ENCODE data around the gene TTLL10. TPM values are rescaled to one million over a fixed set of nuclear protein-coding genes. Genes with fewer than 3 reads are reported as not detected.

The TTLL10 gene
- total and polyA plus RNA-seq, 2 of the 8 experiments (the other 6 are each of a cell fraction or from before 2014, with no cell fraction given) = 1.1 to 1.7 TPM

GRCh38 chr1:1236945-1237873 is 63.5 kb downstream of the TTLL10 start:
- peaks cover 2 to 13% of the 10 kb centered on the region in 2 experiments for H4K20me1 ChIP-seq (replicated peaks in 1 of 2; ENCODE audit: control insufficient read depth in 1 of 2, insufficient read depth in 2 of 2, low read length in 2 of 2)
- H3K14ac ChIP-seq (ENCODE audit: insufficient read length) = no peak overlapping the region
- no peak overlapping the region for H2BK20ac ChIP-seq (ENCODE audit: low read length)
- H2BK15ac ChIP-seq (ENCODE audit: low read length) = no peak overlapping the region
- peaks cover 16% of the 10 kb centered on the region for H3K79me1 ChIP-seq (ENCODE audit: low read depth, low read length)
- H3K36me3 ChIP-seq (ENCODE audit: control insufficient read depth in 2 of 4, insufficient read depth in 4 of 4, low read length in 3 of 4) = peaks cover 0 to 8% (median 0%) of the 10 kb centered on the region in 4 experiments; a peak in 1 of 8 replicates
- no peak overlapping the region for H3K27ac ChIP-seq (ENCODE audit: low read depth, low read length)
- H3K4me2 ChIP-seq (ENCODE audit: insufficient read depth in 1 of 2, low read depth in 2 of 2, low read length in 2 of 2) = no peak overlapping the region
- H2BK120ac ChIP-seq (replicated peaks; ENCODE audit: low read depth, low read length) = no peak overlapping the region
- DNase-seq (ENCODE audit: low read depth in 1 of 2, low spot score in 2 of 2) (no peak), FAIRE-seq (no peak)
- H3K56ac ChIP-seq (replicated peaks; ENCODE audit: insufficient read length, low read depth, low read length) = no peak overlapping the region
- peak overlapping the region; percentile 53; the same call in 1 of the 2 replicates for H4K8ac ChIP-seq (ENCODE audit: extremely low read depth, insufficient read depth, low read length)
- WGBS, 2 experiments (ENCODE audit: extremely low coverage in 1 of 2, insufficient coverage in 1 of 2, insufficient read length in 1 of 2, insufficient replicate concordance in 2 of 2, low coverage in 1 of 2, low lambda C conversion rate in 2 of 2, missing lambda C conversion rate in 1 of 2) = 89% methylated on average over 30 of the region's 34 CpGs; no CpG with 5 or more reads in 1 of the 2 experiments
- H3K4me1 ChIP-seq (replicated peaks in 1 of 4; ENCODE audit: control insufficient read depth in 3 of 4, insufficient read depth in 4 of 4, low read length in 3 of 4) = peaks cover 0 to 9% (median 3%) of the 10 kb centered on the region in 4 experiments; a peak in 4 of 7 replicates
- peaks cover 0 to 9% of the 10 kb centered on the region in 2 experiments; a peak in 2 of 4 replicates for H3K9me3 ChIP-seq (ENCODE audit: insufficient read depth in 2 of 2, low read depth in 1 of 2, low read length in 1 of 2)
- no peak overlapping the region for H2AFZ ChIP-seq (ENCODE audit: low read length)
- no peak overlapping the region for H2BK12ac ChIP-seq (ENCODE audit: low read depth, low read length)
- H3K79me2 ChIP-seq (ENCODE audit: control insufficient read depth in 1 of 2, insufficient read depth in 2 of 2, low read length in 2 of 2) = peaks cover 0 to 6% of the 10 kb centered on the region in 2 experiments; a peak in 1 of 4 replicates
- POLR2A ChIA-PET (ENCODE audit: partially characterized antibody) = interaction anchor here (0.6 to 1.6 kb wide), 8 partner anchors 9 to 132 kb away, joined by 3 to 5 read pairs (median 3); partner anchors contain the start of gene C1QTNF12
- H3K27me3 ChIP-seq (replicated peaks in 1 of 4; ENCODE audit: control insufficient read depth in 3 of 4, extremely low read depth in 1 of 4, insufficient read depth in 3 of 4, low read length in 3 of 4) = no peaks in the 10 kb centered on the region; a peak in 2 of 7 replicates
- no peak overlapping the region for H2AK5ac ChIP-seq (ENCODE audit: low read depth, low read length)
- H3K23me2 ChIP-seq (ENCODE audit: low read depth, low read length) = no peaks in the 10 kb centered on the region; the same call in 1 of the 2 replicates
- TF ChIP-seq JUND (IDR thresholded peaks at IDR 0.05; ENCODE audit: low read length) (no peak), POU5F1 (IDR thresholded peaks at IDR 0.05; ENCODE audit: low read depth, low read length) (no peak), SRF (IDR thresholded peaks at IDR 0.05; ENCODE audit: low read depth, low read length) (no peak), RAD21 (IDR thresholded peaks at IDR 0.05 in 1 of 2, conservative IDR thresholded peaks at IDR 0.05 in 1 of 2; ENCODE audit: low read depth in 2 of 2, low read length in 2 of 2) (no peak), SIX5 (IDR thresholded peaks at IDR 0.05; ENCODE audit: low read depth, low read length) (no peak), CHD2 (IDR thresholded peaks at IDR 0.05; ENCODE audit: low read length) (no peak), SP1 (IDR thresholded peaks at IDR 0.05; ENCODE audit: low read depth, low read length) (no peak)
- H2BK5ac ChIP-seq (ENCODE audit: low read depth, low read length) = no peak overlapping the region
- no peak overlapping the region for H3K4me3 ChIP-seq (ENCODE audit: extremely low read depth in 1 of 4, insufficient read depth in 2 of 4, low read depth in 3 of 4, low read length in 4 of 4)
- CTCF ChIA-PET (ENCODE audit: partially characterized antibody) = interaction anchor here (0.9 to 1.6 kb wide), 6 partner anchors 9 to 115 kb away, joined by 3 to 7 read pairs (median 3); no protein-coding TSS in a partner anchor
- H3K9ac ChIP-seq (replicated peaks in 1 of 4; ENCODE audit: extremely low read depth in 1 of 4, low read depth in 3 of 4, low read length in 3 of 4) = peak overlapping the region in 1 of 4 experiments; percentile 20; a peak in 1 of 7 replicates
- no peak overlapping the region; the same call in 1 of the 2 replicates for H3K18ac ChIP-seq (ENCODE audit: extremely low read depth, low read length)
- no peak overlapping the region for H4K91ac ChIP-seq (replicated peaks; ENCODE audit: insufficient read length, low read length)
- no peak overlapping the region for H4K5ac ChIP-seq (ENCODE audit: insufficient read length, low read depth, low read length)
- H3K23ac ChIP-seq (ENCODE audit: insufficient read length) = no peak overlapping the region
- H3K4ac ChIP-seq (replicated peaks; ENCODE audit: insufficient read length, low read depth, low read length) = no peak overlapping the region

Data from H1 (cell line).